Measurements from ENCODE around the gene CANT1.
A peak's percentile ranks its signal among the peaks of the same experiment; 100 is the strongest.
"Not testable (repeated sequence)": the region's sequence is repeated elsewhere in the genome, so short reads cannot be mapped to it uniquely, and the experiment has no call there.

The CANT1 gene

DNA sequence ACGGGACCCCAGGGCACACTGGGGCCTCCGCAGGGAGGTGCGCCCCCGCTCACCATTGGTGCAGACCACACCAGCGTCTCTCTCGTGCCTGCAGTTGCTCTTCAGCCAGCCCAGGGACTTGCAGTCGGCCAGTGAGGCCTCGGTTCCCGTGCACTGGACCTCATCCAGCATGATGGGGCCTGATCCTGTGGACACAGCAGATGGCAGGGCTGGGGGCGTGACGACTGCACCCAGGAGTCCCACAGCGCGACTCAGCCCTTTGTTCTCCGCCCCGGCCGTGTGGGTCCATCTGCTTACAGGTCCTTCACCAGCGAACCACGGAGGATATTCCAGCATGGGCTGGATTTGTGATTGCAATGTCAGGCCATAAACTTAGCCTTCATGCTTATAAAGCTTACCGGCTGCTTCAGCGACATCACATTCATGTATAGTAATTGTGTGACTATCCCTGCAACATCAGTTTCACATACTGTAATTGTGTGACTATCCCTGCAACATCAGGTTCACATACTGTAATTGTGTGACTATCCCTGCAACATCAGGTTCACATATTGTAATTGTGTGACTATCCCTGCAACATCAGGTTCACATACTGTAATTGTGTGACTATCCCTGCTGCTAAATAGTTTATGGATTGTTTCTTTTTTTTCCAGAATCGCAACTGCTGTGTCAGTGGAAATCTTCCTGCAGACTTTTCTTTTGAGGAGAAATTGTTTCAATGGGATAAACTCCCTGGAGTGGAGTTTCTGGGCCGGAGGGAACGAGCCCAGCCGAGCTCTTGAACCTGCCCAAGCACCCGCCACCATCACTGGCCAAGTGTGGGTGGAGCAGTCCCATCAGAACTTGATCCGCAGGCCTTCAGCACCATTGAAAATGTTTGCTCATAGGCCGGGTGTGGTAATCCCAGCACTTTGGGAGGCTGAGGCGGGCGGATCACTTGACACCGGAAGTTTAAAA is 34.7 kb downstream of the CANT1 start:
- DNase-seq, result no peak

DNA sequence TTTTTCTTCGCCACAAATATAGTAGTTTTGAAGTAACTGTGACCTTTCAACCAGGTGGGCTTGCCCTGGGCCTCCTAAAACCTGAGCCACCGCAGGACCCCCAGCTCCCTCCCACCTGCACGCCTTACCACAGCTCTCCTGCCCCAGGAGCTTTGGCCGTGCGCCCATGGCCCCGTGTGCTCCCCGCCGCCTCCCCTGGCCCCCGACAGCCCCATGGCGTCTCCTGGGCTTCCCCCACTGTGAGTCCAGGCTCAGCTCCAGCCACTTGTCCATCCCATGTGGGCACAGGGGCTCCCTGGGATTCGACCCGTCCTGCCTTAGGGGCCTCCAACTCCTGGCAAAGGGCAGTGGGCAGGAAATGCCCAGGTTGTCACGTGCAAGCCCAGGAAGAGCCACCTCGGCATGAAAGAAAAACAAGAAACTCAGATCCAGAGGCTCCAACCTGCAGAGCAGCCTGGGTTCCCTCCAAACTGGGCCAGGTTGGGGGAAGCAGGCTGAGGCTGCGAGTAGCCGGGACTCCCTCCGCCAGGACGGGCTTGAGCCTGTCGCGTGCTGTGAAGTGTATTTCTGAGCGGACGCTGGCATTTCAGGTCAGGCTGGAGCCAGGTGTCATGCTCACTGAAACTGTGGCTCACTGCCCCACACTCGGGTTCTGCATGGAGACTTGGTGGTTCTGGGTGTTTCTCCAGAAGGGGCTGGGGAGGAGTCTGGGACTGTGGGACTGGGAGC is 35.6 kb downstream of the CANT1 start:
- DNase-seq, result no peak

DNA sequence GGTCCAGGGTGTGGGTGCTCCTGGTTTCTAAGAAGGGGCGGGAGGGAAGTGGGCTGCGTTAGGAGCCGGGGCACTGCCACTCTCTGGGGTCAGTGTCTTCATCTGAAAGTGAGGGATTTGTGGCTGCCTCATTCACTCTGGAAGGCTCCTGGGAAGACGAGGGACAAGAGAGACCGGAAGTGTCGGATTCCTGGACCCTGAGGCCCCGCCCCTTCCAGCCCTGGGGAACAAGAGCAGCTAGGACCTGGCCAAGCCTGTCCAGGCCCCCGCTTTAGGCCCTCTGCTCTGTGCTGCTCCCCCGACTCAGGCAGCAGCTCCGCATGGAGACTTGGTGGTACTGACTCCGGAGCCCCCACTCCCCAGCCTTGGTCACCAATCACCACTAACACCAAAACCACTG is 36.4 kb downstream of the CANT1 start:
- DNase-seq, result no peak

DNA sequence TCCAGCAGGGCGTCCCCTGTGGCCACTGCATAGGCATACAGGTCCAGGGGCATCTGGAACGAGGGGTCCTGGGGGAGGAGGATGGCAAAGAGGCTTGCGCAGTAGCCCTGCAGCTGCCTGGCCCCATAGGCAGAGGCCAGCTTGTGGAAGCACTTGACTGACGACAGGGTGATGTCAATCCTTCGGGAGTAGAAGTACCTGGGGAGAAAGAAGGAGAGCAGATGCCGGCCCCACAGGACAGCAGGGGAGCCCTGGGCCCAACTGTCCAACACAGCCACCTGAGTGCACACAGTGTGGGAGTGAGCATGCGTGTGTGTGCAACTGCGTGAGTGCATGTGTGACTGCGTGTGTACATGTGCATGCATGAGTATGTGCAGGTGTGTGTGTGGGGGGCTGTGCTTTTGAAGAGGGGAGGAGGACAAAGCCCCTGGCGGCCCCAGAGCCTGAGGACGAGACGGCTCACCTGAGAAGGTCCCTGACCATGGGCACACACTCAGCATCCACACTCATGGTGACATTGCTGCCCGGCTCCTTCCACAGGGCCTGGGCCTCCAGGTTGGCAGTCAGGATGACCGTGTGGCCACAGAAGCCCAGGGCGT is 37.0 kb downstream of the CANT1 start:
- no peak for DNase-seq

DNA sequence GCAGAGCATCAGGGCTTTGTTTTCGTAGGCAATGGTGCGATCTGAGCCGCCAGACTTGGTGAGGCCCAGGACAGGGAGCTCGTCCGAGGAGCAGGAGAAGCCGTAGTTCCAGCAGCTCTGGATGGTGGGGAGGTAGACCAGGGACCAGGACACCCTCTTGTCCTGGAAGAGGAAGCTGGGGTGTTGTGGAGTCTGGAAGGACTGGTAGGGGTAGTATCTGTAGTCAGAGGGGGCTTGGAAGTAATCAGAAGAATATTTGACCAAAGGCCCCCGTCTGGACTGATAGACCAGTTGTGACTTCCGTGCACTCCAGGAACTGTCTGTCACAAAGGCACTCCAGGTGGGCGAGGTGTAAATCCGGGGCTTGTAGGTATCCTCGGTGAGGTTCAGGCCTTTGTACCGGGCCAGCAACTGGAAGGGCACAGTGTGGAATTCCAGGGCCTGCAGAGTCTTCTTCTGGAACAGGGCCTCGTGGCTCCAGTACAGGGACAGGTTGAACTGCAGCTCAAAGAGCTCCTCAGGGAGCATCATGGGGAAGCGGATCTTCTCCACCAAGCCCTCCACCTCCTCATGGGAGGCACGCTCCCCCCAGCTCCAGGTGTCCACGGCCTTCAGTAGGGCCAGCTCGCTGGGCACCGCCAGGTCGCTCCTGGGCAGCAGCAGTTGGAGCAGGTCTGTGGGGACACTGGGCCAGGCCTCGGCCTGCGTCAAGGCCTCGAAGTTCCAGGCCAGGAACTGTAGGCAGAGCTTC is 37.6 kb downstream of the CANT1 start:
- no peak for DNase-seq

DNA sequence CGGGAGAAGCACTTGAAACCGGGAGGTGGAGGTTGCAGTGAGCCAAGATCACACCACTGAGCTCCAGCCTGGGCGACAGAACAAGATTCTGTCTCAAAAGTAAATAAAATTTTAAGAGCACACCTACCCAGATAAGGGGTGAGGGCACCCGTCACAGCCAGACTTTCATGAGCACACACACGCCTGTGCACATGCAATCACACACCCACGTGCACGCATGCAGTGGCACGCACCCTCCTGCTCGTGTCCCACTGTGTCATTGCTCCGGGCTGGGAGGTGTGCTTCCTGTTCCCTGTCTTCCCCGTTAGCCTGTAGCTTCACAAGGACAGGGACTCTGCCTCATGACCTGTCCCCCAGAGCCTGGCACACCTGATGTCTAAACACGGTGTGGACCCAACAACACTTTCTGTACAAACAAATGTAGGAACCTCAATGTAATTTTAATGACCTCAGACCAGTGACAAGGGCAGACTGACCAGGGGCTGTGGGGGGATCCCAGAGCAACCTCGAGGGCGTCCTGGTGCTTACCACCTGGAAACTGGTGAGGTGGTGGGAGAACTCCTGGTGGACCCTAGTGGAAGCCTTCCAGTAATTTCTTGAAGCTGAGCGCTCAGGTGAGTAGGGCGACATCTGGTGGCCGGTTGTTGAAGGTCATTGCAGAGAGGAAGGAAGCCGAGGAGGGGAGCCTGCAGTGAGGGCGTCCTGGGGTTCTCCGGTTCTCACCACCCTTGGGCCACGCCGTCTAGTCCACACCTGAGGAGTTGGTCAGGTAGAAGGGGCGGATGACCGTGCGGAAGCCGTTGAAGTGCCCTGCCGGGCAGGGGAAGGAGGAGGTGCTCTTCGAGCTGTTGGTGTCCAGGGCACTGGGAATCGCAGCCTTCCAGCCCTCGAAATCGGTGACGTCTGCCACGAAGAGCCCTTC is 38.5 kb downstream of the CANT1 start:
- DNase-seq, result peak; percentile 79

DNA sequence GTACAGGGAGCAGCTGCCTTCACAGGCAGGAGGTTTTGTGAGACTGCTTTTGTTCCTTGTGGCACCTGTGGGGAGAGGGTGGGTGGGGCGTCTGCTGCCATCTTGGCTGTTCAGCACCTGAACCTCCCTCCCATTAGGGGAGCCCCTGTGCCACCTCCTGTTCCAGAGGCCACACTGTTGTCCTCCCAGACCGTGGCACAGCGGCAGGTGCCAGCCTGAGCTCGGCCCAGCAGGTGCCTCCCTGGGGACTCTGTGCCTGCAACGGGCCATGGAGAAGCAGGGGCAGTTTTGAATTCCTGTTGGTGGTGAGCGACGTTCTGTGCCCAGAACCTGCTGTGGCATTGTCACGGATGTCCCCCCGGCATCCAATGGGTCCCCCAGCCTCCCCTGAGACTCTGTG is 39.7 kb downstream of the CANT1 start:
- no peak for DNase-seq

DNA sequence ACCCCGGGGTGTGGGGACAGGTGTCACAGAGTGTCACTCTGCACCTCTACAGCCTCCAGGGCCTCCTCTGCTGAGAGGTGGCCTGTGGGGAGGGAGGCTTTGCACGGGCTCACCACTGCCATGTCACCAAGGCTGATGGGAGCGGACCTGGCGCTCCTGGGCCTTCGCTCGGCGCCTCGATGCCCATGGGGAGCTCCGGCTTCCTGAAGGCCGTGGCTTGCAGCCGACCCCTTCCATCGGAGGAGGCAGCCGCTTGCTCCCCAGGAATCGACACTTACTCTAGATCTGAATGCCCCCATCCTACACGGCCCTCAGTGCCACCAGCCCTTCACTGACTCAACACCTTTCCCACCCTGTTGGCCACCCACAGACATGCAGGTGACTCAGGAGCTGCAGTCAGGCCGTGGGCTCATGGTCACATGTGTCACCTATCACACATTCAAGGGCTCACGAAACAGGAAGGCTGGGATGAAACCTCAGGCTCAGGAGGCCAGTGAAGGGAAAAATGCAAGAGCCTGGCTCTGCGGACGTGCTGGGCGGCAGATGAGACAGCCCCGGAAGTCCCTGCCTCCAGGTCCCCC is 41.7 kb downstream of the CANT1 start:
- no peak for DNase-seq

DNA sequence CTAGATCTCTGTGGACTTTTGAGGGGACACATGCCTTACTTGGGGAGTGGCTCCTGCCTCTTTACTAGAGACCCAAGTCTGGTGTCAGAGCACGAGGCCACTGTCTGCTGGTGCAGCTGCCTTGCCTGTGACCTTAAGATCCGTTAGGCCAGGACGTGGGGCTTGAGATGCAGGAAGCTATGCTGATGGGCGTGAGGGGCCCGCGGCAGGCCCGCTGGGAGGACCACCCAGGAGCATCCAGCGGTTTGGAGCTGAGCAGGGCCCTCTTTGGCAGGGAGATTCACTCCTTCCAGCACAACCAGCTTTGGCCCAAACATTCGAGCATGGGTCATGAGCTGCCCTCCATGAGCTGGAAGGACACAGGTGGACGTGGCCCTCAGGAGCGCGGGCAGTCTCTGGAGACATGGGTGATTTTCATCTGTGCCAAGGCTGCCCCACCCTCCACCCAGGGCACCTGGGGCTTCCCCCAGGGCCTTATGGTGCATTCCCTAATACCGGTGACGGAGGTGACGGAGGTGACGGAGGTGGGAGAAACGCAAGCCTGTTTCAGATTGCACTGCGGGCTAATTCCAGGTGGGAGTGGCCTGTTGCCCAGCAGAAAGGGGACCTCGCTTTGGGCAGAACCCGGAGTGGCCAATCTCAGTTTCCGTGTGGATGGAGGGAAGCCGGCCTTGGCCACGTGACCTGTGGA is 42.5 kb downstream of the CANT1 start:
- no peak for DNase-seq

DNA sequence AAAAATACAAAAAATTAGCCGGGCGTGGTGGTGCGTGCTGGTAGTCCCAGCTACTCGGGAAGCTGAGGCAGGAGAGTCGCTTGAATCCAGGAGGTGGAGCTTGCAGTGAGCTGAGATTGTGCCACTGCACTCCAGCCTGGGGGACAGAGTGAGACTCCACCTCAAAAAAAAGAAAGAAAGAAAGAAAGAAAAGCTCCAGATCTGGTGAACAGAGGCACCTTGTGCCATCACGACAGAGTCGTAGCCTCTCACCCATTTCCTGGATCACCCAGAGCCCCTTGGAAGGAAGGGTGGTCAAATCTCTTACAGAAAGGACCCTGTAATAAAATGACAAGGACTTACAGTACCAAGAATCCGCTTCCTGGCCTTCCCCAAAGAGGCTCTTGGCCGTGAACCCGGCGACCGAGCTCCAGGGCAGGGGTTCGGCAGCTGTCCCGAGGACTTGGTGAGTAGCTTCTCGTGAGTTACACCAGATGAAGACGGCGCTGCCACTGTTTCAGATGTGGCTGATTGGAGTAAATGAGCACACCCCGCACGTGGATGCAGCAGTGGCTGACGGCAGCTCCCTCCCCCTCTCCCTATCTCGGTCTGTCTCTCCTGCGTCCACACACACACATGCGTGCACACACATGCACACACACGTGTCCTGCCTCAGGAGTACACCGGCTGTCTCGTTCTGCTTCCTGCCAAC is 43.3 kb downstream of the CANT1 start:
- no peak for DNase-seq

DNA sequence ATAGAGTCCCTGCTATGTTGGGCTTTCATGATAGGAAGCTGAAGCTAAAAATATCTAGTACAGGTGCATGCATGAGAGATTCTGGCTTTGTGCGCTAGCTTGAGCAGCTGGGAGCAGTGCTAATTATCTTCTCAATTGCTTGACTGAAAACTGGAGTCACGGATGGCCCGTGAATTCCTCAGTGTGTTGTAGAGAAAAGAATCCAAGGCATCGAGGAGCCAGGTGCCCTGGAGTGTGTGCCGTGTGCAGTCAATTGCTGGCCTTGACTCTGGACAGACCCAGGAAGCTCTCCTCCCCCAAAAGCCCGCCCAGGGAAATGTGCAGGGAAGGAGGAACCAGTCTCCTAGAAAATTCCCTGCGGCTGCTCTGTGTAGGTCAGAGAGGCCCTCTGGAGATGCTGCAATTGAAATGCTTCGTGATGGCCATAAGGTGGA is 44.1 kb downstream of the CANT1 start:
- DNase-seq, result no peak

DNA sequence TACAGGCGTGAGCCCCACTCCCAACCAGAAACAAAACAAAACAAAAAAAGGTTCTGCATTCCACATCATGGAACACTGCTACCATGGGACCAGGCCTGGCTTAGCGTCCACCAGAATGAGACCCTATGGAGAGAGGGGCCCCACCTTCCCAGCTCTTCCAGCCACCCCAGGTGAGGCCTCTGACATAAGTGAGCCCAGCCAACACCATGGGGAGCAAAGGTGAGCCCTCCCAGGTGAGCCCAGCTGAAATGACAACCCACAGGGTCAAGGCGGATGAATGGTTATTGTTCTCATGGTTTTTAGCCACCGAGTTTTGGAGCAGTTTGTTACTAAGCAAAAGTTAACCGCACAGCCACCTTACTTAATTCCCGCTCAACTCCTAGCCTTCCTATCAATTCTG is 46.2 kb downstream of the CANT1 start:
- DNase-seq, result no peak

DNA sequence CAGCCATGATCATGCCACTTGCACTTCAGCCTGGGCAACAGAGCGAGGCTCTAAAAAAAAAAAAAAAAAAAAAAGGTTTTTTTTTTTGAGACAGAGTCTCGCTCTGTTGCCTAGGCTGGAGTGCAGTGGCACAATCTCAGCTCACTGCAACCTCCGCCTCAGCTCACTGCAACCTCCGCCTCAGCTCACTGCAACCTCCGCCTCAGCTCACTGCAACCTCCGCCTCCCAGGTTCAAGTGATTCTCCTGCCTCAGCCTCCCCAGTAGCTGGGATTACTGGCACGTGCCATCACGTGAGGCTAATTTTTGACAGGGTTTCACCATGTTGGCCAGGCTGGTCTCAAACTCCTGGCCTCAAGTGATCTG is 46.6 kb downstream of the CANT1 start:
- DNase-seq, result not testable (repeated sequence)

DNA sequence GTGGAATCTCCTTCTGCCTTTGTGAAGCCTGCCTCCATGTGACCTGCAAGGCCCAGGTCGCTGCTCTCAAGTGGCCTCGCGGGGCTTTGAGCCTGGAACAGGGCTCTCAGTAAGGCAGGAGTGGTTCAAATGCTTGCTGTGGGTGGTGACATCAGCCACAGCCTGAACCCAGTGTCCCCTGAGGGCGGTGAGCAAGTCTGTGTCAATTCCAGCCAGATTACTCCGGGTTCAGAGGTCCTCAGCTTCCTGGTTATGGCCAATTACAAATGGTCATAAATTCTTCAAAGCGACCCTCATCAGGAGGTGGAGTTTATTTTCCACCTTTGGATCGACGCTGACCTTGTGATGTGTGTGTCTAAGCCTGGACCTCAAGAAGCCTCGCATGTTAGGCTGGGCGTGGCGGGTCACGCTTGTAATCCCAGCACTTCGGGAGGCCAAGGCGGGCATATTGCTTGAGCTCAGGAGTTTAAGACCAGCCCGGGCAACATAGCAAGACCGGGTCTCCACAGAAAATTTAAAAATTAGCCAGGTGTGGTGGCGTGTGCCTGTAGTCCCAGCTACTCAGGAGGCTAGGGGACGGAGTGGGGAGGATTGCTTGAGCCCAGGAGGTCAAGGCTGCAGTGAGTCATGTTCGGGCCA is 47.1 kb downstream of the CANT1 start:
- no peak for DNase-seq

DNA sequence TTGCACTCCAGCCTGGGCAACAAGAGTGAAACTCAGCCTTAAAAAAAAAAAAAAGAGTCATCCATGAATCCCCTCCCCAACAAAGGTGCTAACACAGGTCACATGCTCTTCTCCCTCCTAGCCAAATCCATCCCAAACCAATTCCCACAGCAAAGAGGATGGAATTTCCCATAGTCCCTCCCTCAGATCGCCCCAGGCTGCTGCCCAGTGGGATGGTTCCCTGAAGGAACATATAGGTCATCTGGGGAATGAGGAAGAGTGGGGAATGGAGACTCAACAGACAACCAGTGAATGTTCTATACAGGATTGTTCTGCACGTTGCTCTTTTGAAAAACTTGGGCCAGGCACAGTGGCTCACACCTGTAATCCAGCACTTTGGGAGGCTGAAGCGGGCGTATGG is 48.0 kb downstream of the CANT1 start:
- DNase-seq, result no peak

DNA sequence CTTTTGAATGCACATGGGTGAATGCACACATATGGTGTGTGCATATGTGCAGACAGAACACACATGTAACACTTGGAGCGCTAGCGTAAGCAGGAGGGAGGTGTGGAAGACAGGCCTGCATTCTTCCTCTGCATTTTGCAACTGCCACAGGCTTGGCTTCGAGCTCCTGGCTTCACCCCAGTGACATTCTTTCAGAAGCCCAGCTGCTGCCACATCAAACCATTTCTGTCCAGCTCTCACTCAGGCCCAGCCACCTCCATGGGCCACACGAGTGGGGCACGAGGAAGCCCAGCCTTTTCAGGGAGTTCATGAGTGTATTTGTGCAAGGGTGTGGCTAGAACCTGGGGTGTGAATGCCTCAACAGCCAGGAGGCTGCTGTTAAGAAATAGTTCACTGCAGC is 48.6 kb downstream of the CANT1 start:
- no peak for DNase-seq

DNA sequence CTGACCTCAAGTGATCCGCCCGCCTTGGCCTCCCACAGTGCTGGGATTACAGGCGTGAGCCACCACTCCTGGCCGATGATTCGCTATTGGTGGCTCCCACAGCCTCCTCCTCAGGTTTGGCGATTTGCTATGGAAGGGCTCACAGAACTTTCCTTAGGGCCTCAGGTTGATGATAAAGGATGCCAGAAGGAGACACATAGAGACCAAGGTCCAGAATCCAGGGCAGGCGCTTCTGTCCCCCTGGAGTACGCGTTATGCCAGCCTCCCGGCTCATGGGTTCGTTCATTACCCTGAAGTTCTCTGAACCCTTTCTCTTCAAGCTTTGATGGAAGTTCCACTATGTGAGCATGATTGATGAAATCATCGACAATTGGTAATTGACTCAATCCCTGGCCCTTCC is 49.8 kb downstream of the CANT1 start:
- DNase-seq, result no peak

DNA sequence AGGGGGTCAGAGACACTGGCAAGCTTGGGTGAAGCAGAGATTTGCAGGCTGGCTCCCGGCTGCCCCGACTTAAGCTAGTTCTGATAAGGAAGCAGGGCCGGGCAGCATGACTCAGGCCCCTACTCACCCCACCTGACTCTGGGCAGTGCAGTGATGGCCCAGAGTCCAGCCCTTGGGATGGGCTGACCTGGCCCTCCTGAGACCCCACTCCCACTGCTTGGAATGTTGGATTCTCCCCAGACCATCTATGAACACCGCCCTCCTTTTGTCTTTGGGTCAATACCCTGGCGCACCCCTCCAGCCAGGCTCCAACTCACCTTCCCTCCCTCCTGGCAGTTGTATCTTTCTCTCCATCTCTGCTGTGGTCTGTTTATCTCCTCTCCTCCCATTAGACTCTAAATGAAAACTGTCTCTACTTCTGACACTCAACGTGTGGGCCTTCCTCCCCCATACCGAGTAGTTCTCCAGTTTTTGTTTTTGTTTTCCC is 50.9 kb downstream of the CANT1 start:
- DNase-seq, result no peak

DNA sequence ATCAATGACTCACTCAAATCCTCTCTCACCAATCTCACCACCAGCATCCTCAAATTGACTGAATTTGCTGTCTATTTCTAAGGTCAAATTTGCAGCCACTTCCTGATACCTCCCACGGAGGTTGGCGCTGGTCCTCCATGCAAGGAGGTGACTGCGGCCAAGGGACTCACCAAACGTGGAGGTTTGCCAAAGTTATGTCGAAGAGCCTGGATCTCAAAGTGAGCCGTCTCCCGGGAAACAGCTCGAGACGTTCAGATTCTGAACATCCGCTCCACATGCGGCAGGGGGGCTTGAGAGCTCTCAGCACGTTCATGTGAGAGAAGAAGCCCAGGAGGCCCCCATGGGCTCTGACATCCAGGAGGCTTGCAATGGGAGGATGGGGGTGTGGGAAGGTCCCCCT is 52.4 kb downstream of the CANT1 start:
- no peak for DNase-seq

DNA sequence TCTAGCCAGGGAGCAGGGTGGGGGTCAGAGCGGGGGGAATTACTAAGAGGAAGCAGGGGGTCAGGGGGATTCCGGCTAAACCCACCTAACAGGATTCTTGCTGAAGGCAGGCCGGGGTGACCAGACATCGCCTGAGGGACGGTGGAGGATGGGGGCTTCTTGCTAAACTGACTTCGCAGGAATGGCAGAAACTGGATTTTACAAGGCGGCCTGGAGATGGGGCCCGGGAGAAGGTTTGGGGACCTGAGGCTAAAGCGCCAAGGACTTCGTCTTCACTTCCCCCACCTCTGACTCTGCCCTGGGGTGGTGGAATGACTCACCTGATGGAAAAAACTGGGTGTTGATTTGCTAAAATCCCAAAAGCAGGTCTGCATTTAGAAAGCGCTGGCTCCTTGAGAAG is 53.3 kb downstream of the CANT1 start:
- DNase-seq, result no peak
